MG63 (cell line): Measurements from ENCODE around the gene ELAC1. TPM values are rescaled to one million over a fixed set of nuclear protein-coding genes. Genes with fewer than 3 reads are reported as not detected.
"Not testable (repeated sequence)": the region's sequence is repeated elsewhere in the genome, so short reads cannot be mapped to it uniquely, and the experiment has no call there.

Experiments used
- DNase-seq: peaks from one replicate; pipeline ENCODE4 v3.0.0-alpha.2; 2020
- H3K27me3 ChIP-seq: fragments of 250-450 bp; sonication (Bioruptor Pico); 2 replicates; pipeline ENCODE4 v1.5.1; 2020; ENCODE audit warnings: mild to moderate bottlenecking, moderate library complexity
- H3K36me3 ChIP-seq: fragments of 250-450 bp; sonication (Bioruptor Pico); 2 replicates; pipeline ENCODE4 v1.5.1; 2020; ENCODE audit warnings: mild to moderate bottlenecking, moderate library complexity
- H3K4me3 ChIP-seq: fragments of 250-450 bp; sonication (Bioruptor Pico); 2 replicates; pipeline ENCODE4 v1.5.1; 2020; ENCODE audit warnings: mild to moderate bottlenecking, moderate library complexity
- H3K9me3 ChIP-seq: fragments of 250-450 bp; sonication (Bioruptor Pico); 2 replicates; pipeline ENCODE4 v1.5.1; 2020; ENCODE audit warnings: mild to moderate bottlenecking, moderate library complexity
- total RNA-seq: library from RNA; depleted of rRNA; stranded (reverse); fragments of >200 nt; shearing (Covaris generic); gene quantifications from 2 replicates; pipeline ENCODE4 v1.2.3, GENCODE V29; 2014; ENCODE audit warnings: low replicate concordance; rRNA removed

ELAC1 gene
- total RNA-seq: 5.8 and 7.9 TPM in 2 replicates

- Histone ChIP-seq H3K4me3 (peak within 1 kb of the TSS; percentile 73), H3K36me3 (no peaks in the 10 kb centered on the region), H3K9me3 (no peaks in the 10 kb centered on the region), H3K27me3 (no peaks in the 10 kb centered on the region)
- peak; percentile 78 for DNase-seq
Measured at GRCh38 chr18:50967714-50968661, at the start of gene ELAC1. ELAC1 (plus strand) TSS chr18:50968040; CDS start chr18:50974405, 6,365 bp downstream.

- Histone ChIP-seq H3K4me3 (no peak overlapping the region), H3K27me3 (no peaks in the 10 kb centered on the region), H3K9me3 (no peaks in the 10 kb centered on the region), H3K36me3 (peaks cover 14% of the 10 kb centered on the region)
- DNase-seq: no peak
Measured at GRCh38 chr18:50918153-50918552, 49.7 kb upstream of the ELAC1 start.

GRCh38 chr18:50924372-50924771 lies 43.5 kb upstream of the ELAC1 start:
- no peak overlapping the region for H3K4me3 ChIP-seq
- H3K36me3 ChIP-seq: peaks cover 49% of the 10 kb centered on the region
- H3K9me3 ChIP-seq: peaks cover 3% of the 10 kb centered on the region; the same call in 1 of the 2 replicates
- DNase-seq: no peak
- no peaks in the 10 kb centered on the region; the same call in 1 of the 2 replicates for H3K27me3 ChIP-seq

GRCh38 chr18:50926521-50926920 lies 41.3 kb upstream of the ELAC1 start:
- peaks cover 51% of the 10 kb centered on the region for H3K36me3 ChIP-seq
- H3K9me3 ChIP-seq: peaks cover 3% of the 10 kb centered on the region; the same call in 1 of the 2 replicates
- H3K4me3 ChIP-seq: no peak overlapping the region

GRCh38 chr18:50928551-50928950 lies 39.3 kb upstream of the ELAC1 start:
- H3K9me3 ChIP-seq: peaks cover 3% of the 10 kb centered on the region; the same call in 1 of the 2 replicates
- H3K36me3 ChIP-seq: peaks cover 41% of the 10 kb centered on the region
- no peaks in the 10 kb centered on the region; the same call in 1 of the 2 replicates for H3K27me3 ChIP-seq
- no peak overlapping the region for H3K4me3 ChIP-seq
- DNase-seq: no peak

More at GRCh38 chr18:50926521-50926920, 41.3 kb upstream of the ELAC1 start:
- H3K27me3 ChIP-seq: no peaks in the 10 kb centered on the region; the same call in 1 of the 2 replicates
- no peak for DNase-seq

- Histone ChIP-seq H3K4me3 (no peak overlapping the region), H3K27me3 (no peaks in the 10 kb centered on the region), H3K9me3 (no peaks in the 10 kb centered on the region), H3K36me3 (peaks cover 11% of the 10 kb centered on the region)
- no peak for DNase-seq
Measured at GRCh38 chr18:50933684-50934083, 34.2 kb upstream of the ELAC1 start.

GRCh38 chr18:50934545-50935211 lies 33.2 kb upstream of the ELAC1 start:
- Histone ChIP-seq H3K27me3 (no peaks in the 10 kb centered on the region), H3K9me3 (no peaks in the 10 kb centered on the region), H3K36me3 (peaks cover 12% of the 10 kb centered on the region)

GRCh38 chr18:50935493-50936191 lies 32.2 kb upstream of the ELAC1 start:
- H3K4me3 ChIP-seq: no peak overlapping the region
- no peaks in the 10 kb centered on the region for H3K27me3 ChIP-seq
- no peak for DNase-seq
- H3K36me3 ChIP-seq: peaks cover 16% of the 10 kb centered on the region
- H3K9me3 ChIP-seq: no peaks in the 10 kb centered on the region

More at GRCh38 chr18:50934545-50935211, 33.2 kb upstream of the ELAC1 start:
- DNase-seq: no peak
- no peak overlapping the region for H3K4me3 ChIP-seq

- Histone ChIP-seq H3K27me3 (no peaks in the 10 kb centered on the region), H3K36me3 (peaks cover 11% of the 10 kb centered on the region), H3K4me3 (no peak overlapping the region), H3K9me3 (no peaks in the 10 kb centered on the region)
- DNase-seq: no peak
Measured at GRCh38 chr18:50937183-50937582, 30.7 kb upstream of the ELAC1 start.

GRCh38 chr18:50938912-50939311 lies 28.9 kb upstream of the ELAC1 start:
- Histone ChIP-seq H3K9me3 (no peaks in the 10 kb centered on the region), H3K27me3 (no peaks in the 10 kb centered on the region), H3K4me3 (no peak overlapping the region), H3K36me3 (peaks cover 8% of the 10 kb centered on the region)
- DNase-seq: no peak

GRCh38 chr18:50944245-50944932 lies 23.5 kb upstream of the ELAC1 start:
- no peaks in the 10 kb centered on the region for H3K27me3 ChIP-seq
- peaks cover 10% of the 10 kb centered on the region for H3K36me3 ChIP-seq
- no peak for DNase-seq
- H3K4me3 ChIP-seq: no peak overlapping the region
- no peaks in the 10 kb centered on the region for H3K9me3 ChIP-seq

- DNase-seq, H3K9me3 ChIP-seq, H3K36me3 ChIP-seq, H3K27me3 ChIP-seq, H3K4me3 ChIP-seq: not testable (repeated sequence)
Measured at GRCh38 chr18:50945918-50946317, 21.9 kb upstream of the ELAC1 start.

- no peaks in the 10 kb centered on the region for H3K27me3 ChIP-seq
- H3K9me3 ChIP-seq: no peaks in the 10 kb centered on the region
- no peak for DNase-seq
- peaks cover 8% of the 10 kb centered on the region for H3K36me3 ChIP-seq
- no peak overlapping the region for H3K4me3 ChIP-seq
Measured at GRCh38 chr18:50947899-50948298, 19.9 kb upstream of the ELAC1 start.

GRCh38 chr18:50949185-50949584 lies 18.7 kb upstream of the ELAC1 start:
- Histone ChIP-seq H3K36me3 (peaks cover 8% of the 10 kb centered on the region), H3K27me3 (no peaks in the 10 kb centered on the region), H3K4me3 (no peak overlapping the region), H3K9me3 (no peaks in the 10 kb centered on the region)
- no peak for DNase-seq

- Histone ChIP-seq H3K4me3 (no peak overlapping the region), H3K27me3 (no peaks in the 10 kb centered on the region), H3K36me3 (peaks cover 6% of the 10 kb centered on the region), H3K9me3 (no peaks in the 10 kb centered on the region)
- no peak for DNase-seq
Measured at GRCh38 chr18:50950626-50951025, 17.2 kb upstream of the ELAC1 start.

- DNase-seq: no peak
- no peaks in the 10 kb centered on the region for H3K9me3 ChIP-seq
- no peaks in the 10 kb centered on the region for H3K27me3 ChIP-seq
- no peak overlapping the region for H3K4me3 ChIP-seq
- H3K36me3 ChIP-seq: peaks cover 4% of the 10 kb centered on the region; the same call in 1 of the 2 replicates
Measured at GRCh38 chr18:50953822-50954221, 14.0 kb upstream of the ELAC1 start.
